GM12873 (cell line): ENCODE data around the gene AP2S1.

Experiments used
- TF ChIP-seq, protein P1 (sequence below): IDR thresholded peaks from 2 replicates; pipeline ENCODE4 v1.5.1; 2012; ENCODE audit warnings: low read depth, mild to moderate bottlenecking, moderate library complexity, low read length, control low read depth; ENCODE audit not compliant: insufficient read depth; ENCODE audit errors: missing control alignments

The AP2S1 gene

DNA sequence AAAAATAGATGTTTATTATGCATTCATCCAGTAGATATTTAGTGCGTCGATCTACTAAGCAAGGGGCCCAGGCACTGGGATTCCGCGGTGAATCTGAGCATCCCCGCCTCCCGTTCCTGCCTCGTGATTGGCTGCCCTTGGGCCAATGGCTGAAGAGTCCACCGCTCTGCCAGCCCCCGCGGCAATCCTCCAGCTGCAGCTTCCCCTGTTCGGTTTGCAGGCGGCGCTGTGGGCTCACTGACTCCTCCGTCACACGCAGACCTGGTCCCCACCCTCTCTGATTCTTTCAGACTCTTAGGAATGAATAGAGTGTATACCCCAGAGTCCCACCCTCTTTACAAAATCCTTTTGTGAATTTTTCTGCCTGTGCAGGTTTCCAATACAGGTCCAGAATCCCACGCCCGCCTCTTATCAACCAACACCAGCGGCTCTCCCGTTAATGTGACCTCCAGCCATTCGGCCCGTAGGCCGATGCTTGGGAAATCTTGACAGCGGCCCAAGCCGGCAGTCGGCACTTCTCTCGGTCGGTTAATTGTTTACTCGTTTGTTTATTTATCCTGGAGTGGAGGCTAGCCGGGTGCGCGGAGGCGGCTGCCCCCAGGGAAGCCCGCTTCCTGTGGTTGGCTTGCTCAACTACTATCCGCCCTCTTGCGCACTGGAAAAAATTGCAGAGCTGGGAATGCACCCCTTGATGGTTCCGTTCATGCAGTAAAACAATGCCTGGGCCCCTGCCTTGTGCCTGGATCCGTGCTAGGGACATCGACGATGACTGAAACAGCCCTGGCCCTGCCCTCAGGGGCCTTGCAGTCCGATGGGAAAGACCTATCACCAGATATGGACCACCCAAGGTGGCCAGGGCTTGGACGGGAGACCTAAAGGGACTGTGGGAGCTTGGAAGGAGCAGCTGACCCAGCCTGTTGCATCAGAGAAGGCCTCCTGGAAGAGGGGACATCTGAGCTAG, 5.7 kb upstream of the AP2S1 start:
- TF ChIP-seq, protein P1, sequence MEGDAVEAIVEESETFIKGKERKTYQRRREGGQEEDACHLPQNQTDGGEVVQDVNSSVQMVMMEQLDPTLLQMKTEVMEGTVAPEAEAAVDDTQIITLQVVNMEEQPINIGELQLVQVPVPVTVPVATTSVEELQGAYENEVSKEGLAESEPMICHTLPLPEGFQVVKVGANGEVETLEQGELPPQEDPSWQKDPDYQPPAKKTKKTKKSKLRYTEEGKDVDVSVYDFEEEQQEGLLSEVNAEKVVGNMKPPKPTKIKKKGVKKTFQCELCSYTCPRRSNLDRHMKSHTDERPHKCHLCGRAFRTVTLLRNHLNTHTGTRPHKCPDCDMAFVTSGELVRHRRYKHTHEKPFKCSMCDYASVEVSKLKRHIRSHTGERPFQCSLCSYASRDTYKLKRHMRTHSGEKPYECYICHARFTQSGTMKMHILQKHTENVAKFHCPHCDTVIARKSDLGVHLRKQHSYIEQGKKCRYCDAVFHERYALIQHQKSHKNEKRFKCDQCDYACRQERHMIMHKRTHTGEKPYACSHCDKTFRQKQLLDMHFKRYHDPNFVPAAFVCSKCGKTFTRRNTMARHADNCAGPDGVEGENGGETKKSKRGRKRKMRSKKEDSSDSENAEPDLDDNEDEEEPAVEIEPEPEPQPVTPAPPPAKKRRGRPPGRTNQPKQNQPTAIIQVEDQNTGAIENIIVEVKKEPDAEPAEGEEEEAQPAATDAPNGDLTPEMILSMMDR = peak; percentile 77

DNA sequence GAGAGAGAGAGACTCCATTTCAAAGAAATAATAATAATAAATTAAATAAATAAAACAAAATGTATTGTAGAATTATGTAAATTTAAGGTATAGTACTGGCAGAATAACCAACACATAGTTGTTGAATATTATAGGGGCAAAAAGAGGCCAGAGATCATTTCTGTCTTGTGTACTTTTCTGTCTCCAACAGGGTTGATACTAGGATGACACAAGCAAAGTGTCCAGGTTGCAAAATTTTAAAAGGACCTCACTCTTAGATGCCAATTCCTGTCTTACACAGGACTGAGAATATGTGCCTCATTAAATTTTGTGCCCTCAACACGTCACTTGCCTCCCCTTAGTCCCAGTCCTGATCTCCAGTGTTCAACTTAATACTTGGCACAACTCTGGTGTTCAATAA, 2.2 kb upstream of the AP2S1 start:
- TF ChIP-seq, protein P1 = no peak

DNA sequence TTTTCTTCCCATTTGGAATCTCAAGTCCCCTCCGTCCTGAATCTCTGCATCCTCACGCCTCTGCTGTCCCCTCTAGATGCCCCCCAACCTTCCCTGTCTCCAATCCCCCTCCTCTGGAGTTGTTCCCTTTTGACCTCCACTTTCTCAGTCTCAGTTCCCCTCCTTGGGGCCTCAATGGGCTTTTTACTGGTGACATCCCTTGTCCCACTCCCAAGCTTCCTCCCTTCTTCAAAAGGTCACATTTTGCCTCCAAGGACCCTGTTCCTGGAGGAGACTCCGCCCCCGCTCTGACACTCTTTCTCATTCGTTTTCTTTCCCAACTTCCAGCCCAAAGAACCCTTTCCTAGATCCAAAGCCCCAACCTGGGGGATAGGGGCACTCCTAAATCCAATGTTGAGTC, 1.0 kb downstream of the AP2S1 start:
- TF ChIP-seq, protein P1 = no peak

- TF ChIP-seq, protein P1 = no peak
Observed at GRCh38 chr19:46848389-46848788, 2.3 kb downstream of the AP2S1 start.

DNA sequence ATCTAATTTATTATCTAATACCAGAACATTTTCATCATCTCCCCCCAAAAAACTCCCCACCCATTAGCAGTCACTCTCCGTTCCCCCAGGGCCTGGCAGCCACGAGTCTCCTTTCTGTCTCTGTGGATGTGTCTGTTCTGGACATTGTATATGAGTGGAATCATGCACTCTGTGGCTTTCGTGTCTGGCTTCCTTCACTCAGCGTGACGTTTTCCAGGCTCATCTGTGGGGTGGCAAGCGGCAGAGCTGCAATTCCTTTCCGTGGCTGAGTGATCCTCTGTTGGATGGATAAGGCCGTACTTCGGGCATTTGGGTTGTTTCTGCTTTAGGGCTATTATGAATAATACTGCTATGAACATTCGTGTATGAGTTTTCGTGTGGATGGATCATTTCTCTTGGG, 3.1 kb downstream of the AP2S1 start:
- TF ChIP-seq, protein P1 = no peak

DNA sequence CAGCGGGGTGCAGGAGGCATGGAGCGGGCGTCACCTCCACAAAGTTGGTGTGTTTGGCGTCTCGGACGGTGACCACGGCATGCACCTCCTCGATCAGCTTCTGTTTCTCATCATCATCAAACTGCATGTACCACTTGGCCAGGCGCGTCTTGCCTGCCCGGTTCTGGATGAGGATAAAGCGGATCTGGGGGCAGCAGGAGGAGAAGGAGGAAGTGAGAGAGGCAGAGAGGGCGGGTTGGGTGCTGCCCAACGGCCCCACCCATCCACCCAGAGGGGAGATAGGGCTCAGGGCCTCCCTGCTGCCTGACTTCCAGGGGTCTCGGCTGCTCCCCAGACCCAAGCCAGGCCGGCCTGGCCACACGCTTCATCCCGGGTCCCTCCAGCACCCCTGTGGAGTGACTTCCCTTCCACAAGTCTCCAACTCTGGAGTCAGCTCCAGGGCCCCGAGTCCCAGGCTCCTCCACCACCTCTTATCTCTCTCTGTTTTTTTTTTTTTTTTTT, 4.6 kb downstream of the AP2S1 start:
- TF ChIP-seq, protein P1 = no peak

DNA sequence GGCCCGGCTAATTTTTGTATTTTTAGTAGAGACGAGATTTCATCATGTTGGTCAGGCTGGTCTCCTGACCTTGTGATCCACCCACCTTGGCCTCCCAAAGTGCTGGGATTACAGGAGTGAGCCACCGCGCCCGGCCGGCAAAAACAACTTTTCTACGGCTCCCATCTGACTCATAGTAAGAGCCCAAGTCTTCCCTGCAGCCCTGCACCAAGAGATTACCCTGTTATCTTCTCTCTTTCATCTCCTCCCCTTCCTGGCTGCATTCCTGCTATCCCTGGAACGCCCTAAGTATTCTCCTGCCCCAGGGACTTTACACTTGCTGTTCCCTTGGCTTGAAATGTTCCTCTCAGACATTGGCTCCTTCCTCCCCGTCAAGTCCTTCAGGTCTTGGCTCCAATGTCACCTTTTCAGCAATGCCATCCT, 6.6 kb downstream of the AP2S1 start:
- TF ChIP-seq, protein P1 = no peak
